T-helper 1 cell treated with Interleukin-12 subunit alpha and Interleukin-12 subunit beta and Interleukin-4 antibody, amounts not matched to agents 30 ng/mL and 1 ng/mL, for 36 hours (primary cell): ENCODE results near the gene NINJ2. TPM values are rescaled to one million over a fixed set of nuclear protein-coding genes. Genes with fewer than 3 reads are reported as not detected.

Source experiments
- intact Hi-C: fragments of 100-400 bp; cut with micrococcal nuclease; formaldehyde crosslinking; loops from one replicate; pipeline ENCODE4 v1.15.1; 2024
- total RNA-seq: library from RNA; stranded (reverse); gene quantifications from 2 replicates; pipeline ENCODE4 v1.2.3, GENCODE V29; 2022

NINJ2 gene
- total RNA-seq, 1 donor from 2014 or later = 16.0 TPM

- intact Hi-C loops = loop anchor here (2.0 kb wide), 1 partner anchor 51 kb away; no protein-coding TSS in a partner anchor
Measured at GRCh38 chr12:539540-540310, 123.5 kb downstream of the NINJ2 start.

DNA sequence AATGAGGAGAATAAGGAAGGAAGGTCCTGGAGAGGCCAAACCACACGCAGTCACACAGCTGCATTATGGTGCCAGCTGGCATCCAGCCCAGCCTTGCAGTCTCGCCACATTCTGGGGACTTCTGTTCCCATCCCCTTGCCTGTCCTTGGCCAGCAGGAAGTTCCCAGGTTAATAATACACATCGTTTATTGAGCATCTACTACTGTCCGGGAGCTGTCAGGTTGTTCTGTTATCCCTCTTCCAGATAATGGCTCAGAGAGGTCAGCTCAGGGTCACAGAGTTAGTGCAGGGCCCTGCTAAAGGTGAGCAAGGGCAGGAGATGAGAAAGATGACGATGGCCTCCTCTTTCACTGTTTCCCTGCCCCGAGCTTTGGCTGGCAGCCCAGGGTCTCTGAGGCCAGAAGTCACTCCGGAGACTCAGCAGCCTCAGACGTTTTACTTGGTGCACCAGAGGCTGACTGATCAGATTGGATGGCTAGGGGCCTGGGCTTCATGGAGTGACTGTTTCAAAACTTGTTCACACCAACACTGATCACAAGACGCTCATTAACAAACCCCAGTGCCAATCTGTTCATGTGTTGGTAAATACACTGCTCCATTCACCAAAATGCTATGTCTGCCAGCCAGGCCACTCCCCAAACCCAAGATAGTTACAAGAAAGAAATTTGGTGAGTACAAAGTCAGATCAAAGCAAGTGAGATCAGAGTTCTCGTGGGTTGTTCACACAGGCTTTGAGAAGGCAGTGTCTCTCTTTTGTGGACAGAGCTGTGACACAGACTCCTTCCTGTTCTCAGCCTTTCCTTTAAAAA is 124.3 kb downstream of the NINJ2 start:
- intact Hi-C loops = loop anchor here (2.0 kb wide), 1 partner anchor 50 kb away; no protein-coding TSS in a partner anchor

- intact Hi-C loops = loop anchor here (2.0 kb wide), 1 partner anchor 49 kb away; no protein-coding TSS in a partner anchor
Measured at GRCh38 chr12:537772-538171, 125.5 kb downstream of the NINJ2 start.

DNA sequence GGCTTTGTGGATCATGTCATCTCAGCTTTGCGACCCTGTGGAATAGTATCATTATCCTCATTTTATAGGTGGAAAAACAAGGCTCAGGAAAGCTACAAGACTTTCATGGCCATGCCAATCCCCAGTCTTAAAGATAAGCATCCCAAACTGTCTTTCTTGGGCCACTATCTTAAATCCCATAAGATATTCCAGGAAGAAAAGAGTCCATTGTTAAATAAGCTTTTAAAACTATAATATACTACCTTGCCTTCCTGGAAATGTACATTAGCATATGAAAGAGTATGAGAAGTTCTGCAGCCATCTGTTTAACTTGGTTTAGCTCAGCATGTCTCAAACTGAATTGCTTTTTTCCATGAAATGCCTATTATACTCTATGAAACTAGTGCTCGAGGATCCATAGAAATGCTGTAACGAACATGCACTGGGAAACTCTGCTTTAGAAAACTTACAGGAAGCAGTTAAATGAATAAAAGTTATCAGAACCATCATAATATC is 126.4 kb downstream of the NINJ2 start:
- intact Hi-C loops = no loop called here

GRCh38 chr12:535396-535795 is 127.8 kb downstream of the NINJ2 start:
- intact Hi-C loops = no loop called here

DNA sequence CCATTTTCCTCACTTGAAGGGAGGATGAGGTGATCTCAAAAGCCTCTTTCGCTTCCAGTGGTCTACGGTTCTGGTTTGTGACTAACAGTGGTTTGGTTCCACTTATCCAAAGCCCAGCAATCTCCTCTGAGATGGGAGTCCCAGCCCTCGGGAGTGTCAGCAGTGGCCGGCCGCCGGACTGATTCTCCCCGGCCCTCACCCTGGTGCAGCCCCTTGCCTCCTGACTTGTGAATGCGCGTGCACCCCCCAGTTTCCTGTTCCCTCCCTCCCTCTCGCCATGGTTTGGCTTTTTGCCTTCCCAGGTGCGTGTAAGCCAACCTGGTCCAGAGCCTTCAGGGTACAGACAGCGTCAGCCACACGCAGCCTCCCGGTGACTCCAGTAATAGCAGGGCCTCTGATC is 129.0 kb downstream of the NINJ2 start:
- intact Hi-C loops = no loop called here

DNA sequence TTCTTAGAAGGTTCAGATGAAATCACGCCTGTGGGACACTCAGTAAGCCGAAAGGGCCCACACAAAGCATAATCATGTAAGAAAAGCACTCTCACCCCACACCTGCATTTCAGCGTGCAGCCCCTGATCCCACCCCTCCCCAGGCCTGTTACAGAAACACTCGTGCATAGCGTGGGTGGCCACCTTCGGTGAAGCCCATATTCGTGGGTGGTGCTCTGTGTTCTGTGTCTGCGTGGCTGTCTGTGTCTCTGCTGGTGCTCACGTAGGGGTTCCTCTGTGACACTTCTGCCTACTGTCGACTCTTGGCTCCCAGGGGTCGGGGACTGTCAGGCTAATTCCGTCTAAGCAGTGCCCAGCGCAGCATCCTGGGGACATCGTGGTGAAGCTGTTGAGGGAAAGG is 129.5 kb downstream of the NINJ2 start:
- intact Hi-C loops = no loop called here

DNA sequence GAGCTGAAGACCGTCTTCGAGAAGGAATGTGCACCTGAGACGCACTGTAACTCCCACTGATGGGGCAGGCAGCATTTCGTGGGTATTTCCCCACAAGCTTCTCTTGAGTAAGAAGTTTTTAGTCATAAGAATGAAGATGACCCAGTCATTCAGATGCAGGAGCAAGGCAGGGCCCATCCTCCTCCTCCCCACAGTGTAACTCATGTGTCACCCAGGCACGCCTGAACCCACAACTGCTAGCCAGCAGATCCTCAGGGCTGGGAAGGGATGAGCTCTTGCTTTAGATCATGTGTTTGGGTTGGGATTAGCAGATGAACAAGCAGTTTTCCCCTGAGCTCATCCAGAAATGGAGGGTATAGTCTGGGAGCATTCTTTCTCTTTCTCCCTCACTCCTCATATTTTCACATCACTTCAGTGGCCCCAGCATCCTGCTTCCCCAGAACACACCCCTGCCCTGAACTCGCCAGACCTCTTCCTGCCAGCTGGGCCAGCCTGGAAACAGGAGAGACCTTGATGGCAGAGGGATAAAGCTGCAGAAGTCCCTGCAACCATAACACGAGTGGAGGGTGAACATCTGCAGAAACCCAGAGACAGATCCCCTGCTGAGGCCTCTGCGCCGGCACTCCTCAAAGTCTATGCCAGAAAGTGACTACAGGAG is 130.2 kb downstream of the NINJ2 start:
- intact Hi-C loops = no loop called here

DNA sequence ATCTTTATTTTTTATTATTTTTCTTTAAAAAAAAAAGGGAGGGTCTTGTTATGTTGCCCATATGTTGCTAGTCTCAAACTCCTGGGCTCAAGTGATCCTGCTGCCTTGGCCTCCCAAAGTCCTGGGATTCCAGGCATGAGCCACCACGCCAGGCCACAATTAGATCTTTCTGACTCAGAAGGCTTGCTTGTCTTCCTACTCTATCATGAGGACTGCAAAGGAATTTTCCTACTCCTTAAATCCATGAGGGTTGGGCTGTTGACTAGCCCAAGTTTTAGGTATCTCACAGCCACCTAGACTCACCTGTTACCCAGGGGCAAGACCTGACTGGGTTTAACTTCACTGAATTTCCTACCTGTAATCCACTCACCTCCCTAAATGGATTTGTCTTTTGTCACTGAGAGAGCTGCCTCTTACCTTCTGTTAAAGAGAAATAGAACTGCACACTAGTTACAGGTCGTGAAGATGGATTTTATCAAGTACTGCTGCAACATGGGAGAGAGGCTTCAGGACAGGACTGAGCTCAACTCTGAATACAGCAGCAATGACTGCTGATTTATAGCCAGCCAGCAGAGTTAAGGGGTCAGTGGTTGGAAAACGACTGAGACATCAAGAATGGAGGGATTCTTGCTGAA is 131.2 kb downstream of the NINJ2 start:
- intact Hi-C loops = no loop called here

DNA sequence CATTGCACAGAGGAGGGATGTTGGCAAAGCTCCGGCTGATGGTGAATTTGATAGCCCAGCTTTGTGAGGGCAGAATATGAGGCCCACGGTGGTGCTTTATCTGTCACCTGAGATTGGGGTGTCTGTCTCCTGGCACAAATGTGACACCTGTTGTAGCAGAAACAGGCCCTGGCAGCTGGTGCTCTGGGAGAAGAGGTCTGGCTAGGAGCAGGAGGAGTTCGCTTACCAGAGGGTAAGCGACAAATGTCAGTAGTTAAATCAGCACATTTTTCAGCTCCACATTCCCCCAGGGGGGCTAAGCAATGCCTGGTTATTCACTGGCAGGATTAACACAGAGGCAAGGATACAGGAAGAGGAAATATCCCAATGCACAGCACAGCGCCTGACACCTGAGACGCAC is 132.4 kb downstream of the NINJ2 start:
- intact Hi-C loops = no loop called here

DNA sequence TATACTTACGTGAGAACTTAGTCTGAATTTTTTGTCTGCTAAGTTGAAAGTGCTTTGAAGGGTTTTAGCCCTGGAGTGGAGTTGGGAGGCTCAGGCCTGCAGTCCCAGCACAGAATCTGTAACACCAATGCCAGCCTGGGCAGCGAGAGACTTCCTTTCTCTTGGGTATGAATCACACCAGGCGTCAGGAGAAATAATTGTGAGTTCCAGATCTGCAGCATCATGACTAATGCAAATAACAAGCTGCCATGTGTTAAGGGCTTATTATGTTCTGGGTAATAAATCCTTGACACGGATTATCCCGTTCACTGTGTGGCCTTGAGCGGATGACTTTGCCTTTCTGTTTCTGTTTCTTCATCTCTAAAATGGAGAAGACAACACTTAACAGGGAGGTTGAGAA is 132.9 kb downstream of the NINJ2 start:
- intact Hi-C loops = no loop called here

- intact Hi-C loops = no loop called here
Measured at GRCh38 chr12:527729-528128, 135.5 kb downstream of the NINJ2 start.

- intact Hi-C loops = no loop called here
Measured at GRCh38 chr12:527241-527640, 136.0 kb downstream of the NINJ2 start.

DNA sequence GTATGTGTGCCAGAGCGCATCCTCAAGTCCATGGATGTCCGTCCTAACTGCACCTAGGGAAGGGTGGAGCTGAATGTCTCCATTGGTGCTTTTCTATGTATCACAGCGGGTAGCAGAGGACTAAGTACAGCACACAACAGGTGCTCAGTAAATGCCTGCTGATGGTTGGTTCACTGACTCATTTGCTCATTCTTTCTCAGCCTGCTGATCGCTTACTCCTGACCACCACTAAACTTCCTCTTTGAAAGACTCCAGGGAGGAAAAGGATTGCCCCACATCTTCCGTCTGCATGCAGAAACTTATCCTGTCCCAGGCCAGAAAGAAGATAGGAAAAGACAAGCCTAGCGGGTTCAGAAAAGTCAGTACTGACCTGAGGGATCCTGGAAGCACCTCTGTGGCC is 137.2 kb downstream of the NINJ2 start:
- intact Hi-C loops = no loop called here

- intact Hi-C loops = no loop called here
Measured at GRCh38 chr12:524167-524951, 138.9 kb downstream of the NINJ2 start.

DNA sequence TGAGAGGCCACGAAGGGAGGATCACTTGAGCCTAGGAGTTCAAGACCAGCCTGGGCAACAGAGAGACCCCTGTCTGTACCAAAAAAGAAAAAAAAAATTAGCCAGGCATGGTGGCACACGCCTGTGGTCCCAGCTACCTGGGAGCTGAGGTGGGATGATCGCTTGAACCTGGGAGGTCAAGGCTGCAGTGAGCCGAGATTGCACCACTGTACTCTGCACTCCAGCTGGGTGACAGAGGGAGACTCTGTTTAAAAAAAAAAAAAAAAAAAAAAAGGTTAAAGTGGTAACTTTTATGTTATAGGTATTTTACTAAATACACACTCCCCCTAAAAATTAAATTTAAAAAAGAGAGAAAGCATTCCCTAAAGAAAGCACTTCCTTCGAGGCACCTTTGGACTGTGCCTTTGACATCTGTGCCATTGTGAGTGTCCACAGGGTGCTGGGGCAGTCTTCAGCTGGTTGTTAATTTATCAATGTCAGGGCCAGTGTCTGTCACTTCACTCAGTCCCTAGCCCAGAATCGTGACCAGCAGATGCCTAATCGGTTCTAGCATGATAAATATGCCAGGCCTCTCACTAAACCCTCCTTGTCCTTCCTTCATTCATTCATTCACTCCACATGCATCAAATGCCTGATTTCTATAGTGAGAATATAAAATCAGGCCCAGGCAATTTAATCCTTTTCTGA is 140.4 kb downstream of the NINJ2 start:
- intact Hi-C loops = no loop called here

- intact Hi-C loops = no loop called here
Measured at GRCh38 chr12:520119-520518, 143.1 kb downstream of the NINJ2 start.

GRCh38 chr12:517538-517937 is 145.7 kb downstream of the NINJ2 start:
- intact Hi-C loops = no loop called here
